Neural cell (in vitro differentiated cells): ENCODE measurements around the gene EMC7. TPM values are rescaled to one million over a fixed set of nuclear protein-coding genes. Genes with fewer than 3 reads are reported as not detected.
"Not testable (repeated sequence)": the region's sequence is repeated elsewhere in the genome, so short reads cannot be mapped to it uniquely, and the experiment has no call there.

Experiments
- H2AFZ ChIP-seq: fragments of 200-600, 300-800 bp; sonication (generic), shearing (Covaris generic); 2 replicates; pipeline ENCODE4 v1.6.0; 2014; ENCODE audit warnings: low read depth, mild to moderate bottlenecking, antibody characterized with exemption, low read length, moderate library complexity
- H3F3A ChIP-seq: fragments of 200-600 bp; shearing (Covaris generic); 2 replicates; pipeline ENCODE4 v1.6.1; 2016; ENCODE audit warnings: mild to moderate bottlenecking, moderate library complexity, mixed read lengths, antibody characterized with exemption, low read length; ENCODE audit not compliant: insufficient read depth, poor library complexity, severe bottlenecking
- H3K27ac ChIP-seq: fragments of 200-600, 300-800 bp; sonication (generic), shearing (Covaris generic); 2 replicates; pipeline ENCODE4 v1.5.1; 2014; ENCODE audit warnings: mild to moderate bottlenecking, low read length, moderate library complexity
- H3K27me3 ChIP-seq: fragments of 300-800, 200-600 bp; sonication (generic), shearing (Covaris generic); 2 replicates; pipeline ENCODE4 v1.6.0; 2014; ENCODE audit warnings: mild to moderate bottlenecking, low read depth, low read length, moderate library complexity; ENCODE audit not compliant: insufficient read depth
- H3K36me3 ChIP-seq: fragments of 300-800, 200-600 bp; sonication (generic), shearing (Covaris generic); 2 replicates; pipeline ENCODE4 v1.5.1; 2014; ENCODE audit warnings: mild to moderate bottlenecking, antibody characterized with exemption, low read length, moderate library complexity; ENCODE audit not compliant: insufficient read depth
- H3K4me2 ChIP-seq: fragments of 300-800, 200-600 bp; sonication (generic), shearing (Covaris generic); 2 replicates; pipeline ENCODE4 v1.6.0; 2014; ENCODE audit warnings: mild to moderate bottlenecking, low read length
- H3K4me3 ChIP-seq: fragments of 300-800, 200-600 bp; sonication (generic), shearing (Covaris generic); 2 replicates; pipeline ENCODE4 v1.5.1; 2014; ENCODE audit warnings: mild to moderate bottlenecking, low read length, moderate library complexity
- H3K79me2 ChIP-seq: fragments of 200-600 bp; shearing (Covaris generic); replicated peaks from 2 replicates; pipeline ENCODE4 v1.6.0; 2014; ENCODE audit warnings: mild to moderate bottlenecking, low read length, moderate library complexity; ENCODE audit not compliant: insufficient read depth
- H3K9ac ChIP-seq: fragments of 300-800, 200-600 bp; sonication (generic), shearing (Covaris generic); 2 replicates; pipeline ENCODE4 v1.6.1; 2016; ENCODE audit warnings: mild to moderate bottlenecking, low read length, mixed read lengths
- H3K9me2 ChIP-seq: fragments of 200-600 bp; shearing (Covaris generic); 2 replicates; pipeline ENCODE4 v1.6.1; 2016; ENCODE audit warnings: mild to moderate bottlenecking, low read length, mixed read lengths; ENCODE audit not compliant: insufficient read depth
- H3K9me3 ChIP-seq: fragments of 200-600, 300-800 bp; sonication (generic), shearing (Covaris generic); 2 replicates; pipeline ENCODE4 v1.6.1; 2016; ENCODE audit warnings: mild to moderate bottlenecking, mixed run types, low read length, moderate library complexity, mixed read lengths
- H4K20me1 ChIP-seq: fragments of 200-600 bp; shearing (Covaris generic); 2 replicates; pipeline ENCODE4 v1.6.1; 2016; ENCODE audit warnings: mild to moderate bottlenecking, mixed run types; ENCODE audit not compliant: insufficient read depth
- CTCF ChIP-seq: fragments of 450-650 bp; IDR thresholded peaks from 2 replicates; pipeline ENCODE4 v1.5.1; 2014; ENCODE audit warnings: antibody characterized with exemption, mild to moderate bottlenecking, moderate library complexity; ENCODE audit not compliant: poor library complexity, severe bottlenecking
- EP300 ChIP-seq: fragments of 450-650 bp; conservative IDR thresholded peaks from 2 replicates; pipeline ENCODE4 v1.6.1; 2014; ENCODE audit warnings: antibody characterized with exemption, mild to moderate bottlenecking, moderate library complexity; ENCODE audit not compliant: poor library complexity, severe bottlenecking
- EZH2 ChIP-seq: fragments of 200-600, 300-800 bp; shearing (Covaris generic), sonication (generic); IDR thresholded peaks from 2 replicates; pipeline ENCODE4 v1.6.1; 2014; ENCODE audit warnings: antibody characterized with exemption, low read length, borderline replicate concordance, mild to moderate bottlenecking; ENCODE audit not compliant: insufficient read depth, poor library complexity, severe bottlenecking
- MXI1 ChIP-seq: fragments of 450-650 bp; conservative IDR thresholded peaks from 2 replicates; pipeline ENCODE4 v1.6.1; 2014; ENCODE audit warnings: antibody characterized with exemption, mild to moderate bottlenecking; ENCODE audit not compliant: poor library complexity, severe bottlenecking
- POLR2AphosphoS5 ChIP-seq: IDR thresholded peaks from 2 replicates; pipeline ENCODE4 v1.6.1; 2012
- RAD21 ChIP-seq: fragments of 450-650 bp; conservative IDR thresholded peaks from 2 replicates; pipeline ENCODE4 v1.6.1; 2014; ENCODE audit warnings: antibody characterized with exemption, mild to moderate bottlenecking, moderate library complexity
- SMC3 ChIP-seq: fragments of 450-650 bp; conservative IDR thresholded peaks from 2 replicates; pipeline ENCODE4 v1.6.1; 2014; ENCODE audit warnings: antibody characterized with exemption, mild to moderate bottlenecking, moderate library complexity; ENCODE audit not compliant: poor library complexity
- TAF1 ChIP-seq: IDR thresholded peaks from 2 replicates; pipeline ENCODE4 v1.6.1; 2012; ENCODE audit warnings: low read depth
- polyA plus RNA-seq: library from polyadenylated mRNA; depleted of rRNA; stranded (reverse); fragments of >200 nt; gene quantifications from 2 replicates; pipeline ENCODE4 v1.2.3, GENCODE V29; 2014
- TF ChIP-seq, protein P1 (sequence below): IDR thresholded peaks from 2 replicates; pipeline ENCODE4 v1.6.1; 2012; ENCODE audit warnings: borderline replicate concordance

Gene EMC7
- polyA plus RNA-seq, 1 donor from 2014 or later: 65.7 TPM

DNA sequence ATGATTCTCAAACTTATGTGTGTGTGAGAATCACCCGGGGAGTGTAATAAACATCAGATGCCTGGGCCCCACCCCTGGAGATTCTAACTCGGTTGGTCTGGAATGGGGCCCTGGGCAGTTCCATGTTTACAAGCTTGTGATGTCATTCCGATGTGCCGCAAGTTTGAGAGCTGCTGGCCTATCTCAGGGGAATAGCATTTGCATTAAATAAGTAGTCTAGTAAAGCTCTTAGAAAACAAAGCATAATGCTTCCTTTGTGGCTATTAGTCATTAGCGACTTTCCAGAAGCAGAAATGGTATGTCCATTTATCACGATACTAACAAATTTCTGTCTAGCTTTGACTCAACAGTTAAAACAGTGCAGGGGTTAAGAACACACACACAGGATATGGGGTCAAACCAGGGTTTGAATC, 21.1 kb upstream of the EMC7 start:
- Histone ChIP-seq H3K4me3 (no peak overlapping the region), H3K9ac (no peak overlapping the region), H3K27ac (no peak overlapping the region), H2AFZ (no peak overlapping the region), H3K36me3 (no peaks in the 10 kb centered on the region), H3K9me3 (no peaks in the 10 kb centered on the region), H3K27me3 (no peaks in the 10 kb centered on the region), H3F3A (no peaks in the 10 kb centered on the region), H3K4me2 (no peak overlapping the region), H3K79me2 (no peaks in the 10 kb centered on the region), H4K20me1 (no peaks in the 10 kb centered on the region), H3K9me2 (no peaks in the 10 kb centered on the region)
- TF ChIP-seq, protein P1, sequence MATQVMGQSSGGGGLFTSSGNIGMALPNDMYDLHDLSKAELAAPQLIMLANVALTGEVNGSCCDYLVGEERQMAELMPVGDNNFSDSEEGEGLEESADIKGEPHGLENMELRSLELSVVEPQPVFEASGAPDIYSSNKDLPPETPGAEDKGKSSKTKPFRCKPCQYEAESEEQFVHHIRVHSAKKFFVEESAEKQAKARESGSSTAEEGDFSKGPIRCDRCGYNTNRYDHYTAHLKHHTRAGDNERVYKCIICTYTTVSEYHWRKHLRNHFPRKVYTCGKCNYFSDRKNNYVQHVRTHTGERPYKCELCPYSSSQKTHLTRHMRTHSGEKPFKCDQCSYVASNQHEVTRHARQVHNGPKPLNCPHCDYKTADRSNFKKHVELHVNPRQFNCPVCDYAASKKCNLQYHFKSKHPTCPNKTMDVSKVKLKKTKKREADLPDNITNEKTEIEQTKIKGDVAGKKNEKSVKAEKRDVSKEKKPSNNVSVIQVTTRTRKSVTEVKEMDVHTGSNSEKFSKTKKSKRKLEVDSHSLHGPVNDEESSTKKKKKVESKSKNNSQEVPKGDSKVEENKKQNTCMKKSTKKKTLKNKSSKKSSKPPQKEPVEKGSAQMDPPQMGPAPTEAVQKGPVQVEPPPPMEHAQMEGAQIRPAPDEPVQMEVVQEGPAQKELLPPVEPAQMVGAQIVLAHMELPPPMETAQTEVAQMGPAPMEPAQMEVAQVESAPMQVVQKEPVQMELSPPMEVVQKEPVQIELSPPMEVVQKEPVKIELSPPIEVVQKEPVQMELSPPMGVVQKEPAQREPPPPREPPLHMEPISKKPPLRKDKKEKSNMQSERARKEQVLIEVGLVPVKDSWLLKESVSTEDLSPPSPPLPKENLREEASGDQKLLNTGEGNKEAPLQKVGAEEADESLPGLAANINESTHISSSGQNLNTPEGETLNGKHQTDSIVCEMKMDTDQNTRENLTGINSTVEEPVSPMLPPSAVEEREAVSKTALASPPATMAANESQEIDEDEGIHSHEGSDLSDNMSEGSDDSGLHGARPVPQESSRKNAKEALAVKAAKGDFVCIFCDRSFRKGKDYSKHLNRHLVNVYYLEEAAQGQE: no peak
- TF ChIP-seq TAF1 (no peak), EP300 (no peak), MXI1 (no peak), SMC3 (no peak), POLR2AphosphoS5 (no peak), RAD21 (no peak), CTCF (no peak), EZH2 (no peak)

DNA sequence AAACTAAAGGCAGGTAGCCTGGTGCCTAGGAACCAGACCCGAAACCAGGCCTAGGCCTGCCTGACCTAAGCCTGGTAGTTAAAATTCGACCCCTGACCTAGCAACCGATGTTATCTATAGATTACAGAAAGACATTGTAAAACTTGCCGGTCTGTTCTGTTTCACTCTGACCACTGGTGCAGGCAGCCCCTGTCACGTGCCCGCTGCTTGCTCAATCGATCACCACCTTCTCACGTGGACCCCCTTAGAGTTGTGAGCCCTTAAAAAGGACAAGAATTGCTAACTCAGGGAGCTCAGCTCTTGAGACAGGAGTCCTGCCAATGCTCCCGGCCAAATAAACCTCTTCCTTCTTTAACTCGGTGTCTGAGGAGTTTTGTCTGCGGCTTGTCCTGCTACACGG, 20.1 kb upstream of the EMC7 start:
- not testable (repeated sequence) for H3K27ac ChIP-seq, H3F3A ChIP-seq, H3K4me3 ChIP-seq, H3K27me3 ChIP-seq, H4K20me1 ChIP-seq, H3K79me2 ChIP-seq, H3K4me2 ChIP-seq, H3K9ac ChIP-seq, H3K36me3 ChIP-seq, H3K9me3 ChIP-seq, H3K9me2 ChIP-seq, H2AFZ ChIP-seq

- not testable (repeated sequence) for H2AFZ ChIP-seq, H3K79me2 ChIP-seq, H3K9ac ChIP-seq, H3F3A ChIP-seq, H4K20me1 ChIP-seq, H3K36me3 ChIP-seq, H3K9me2 ChIP-seq, H3K9me3 ChIP-seq, H3K27ac ChIP-seq, H3K4me3 ChIP-seq, H3K27me3 ChIP-seq, H3K4me2 ChIP-seq
These were observed 18.8 kb upstream of the EMC7 start for GRCh38 chr15:34120420-34120819.
